Lower leg skin (tissue), 4 donors: ENCODE results near the gene HEY2. TPM values are rescaled to one million over a fixed set of nuclear protein-coding genes. Genes with fewer than 3 reads are reported as not detected.

Experiments
- DNase-seq, 2 donors: peaks; one replicate each; pipeline ENCODE4 v3.0.0-alpha.2; 2019; ENCODE audit warnings: low spot score in 2 of 2
- H3K4me3 ChIP-seq: fragments of 200-600 bp; sonication (generic); 2 replicates; pipeline ENCODE4 v1.5.1; 2017; ENCODE audit warnings: mild to moderate bottlenecking, low read depth; ENCODE audit not compliant: poor library complexity, severe bottlenecking
- CTCF ChIP-seq, 3 donors: fragments of 450-650 bp; IDR thresholded peaks; one replicate each; pipeline ENCODE4 v1.5.1; 2016; ENCODE audit warnings: antibody characterized with exemption in 3 of 3, mild to moderate bottlenecking in 3 of 3, moderate library complexity in 2 of 3
- POLR2A ChIP-seq, 2 donors: fragments of 450-650 bp; IDR thresholded peaks; one replicate each; pipeline ENCODE4 v1.6.1; 2016 to 2017; ENCODE audit warnings: antibody characterized with exemption in 2 of 2, mild to moderate bottlenecking in 1 of 2, moderate library complexity in 1 of 2
- WGBS, 2 donors: methylation state at CpG; one replicate each; pipeline ENCODE4 v1.1.5; 2018; 5-methylcytosine and 5-hydroxymethylcytosine counted together
- intact Hi-C: fragments of 100-400 bp; cut with DNase I; formaldehyde crosslinking; loops from one replicate; pipeline ENCODE4 v1.15.0; 2023; ENCODE audit warnings: low total_unique reads
- total RNA-seq, 4 donors: library from RNA; depleted of rRNA; stranded (reverse); fragments of >200 nt; gene quantifications; one replicate each; pipeline ENCODE4 v1.1.0, GENCODE V29; 2016

The HEY2 gene
- total RNA-seq, 4 donors from 2014 or later = 0.65 to 2.9 (median 1.5) TPM

- intact Hi-C loops = no loop called here
- 23 to 30% methylated on average over 4 of the region's 4 CpGs for WGBS, 2 donors
- no peak overlapping the region for H3K4me3 ChIP-seq
- no peak for TF ChIP-seq CTCF (IDR thresholded peaks at IDR 0.05)
- TF ChIP-seq POLR2A (IDR thresholded peaks at IDR 0.05) = no peak
- no peak for DNase-seq
Observed at GRCh38 chr6:125750692-125751333, 1.4 kb downstream of the HEY2 start.

- no peak for DNase-seq
- H3K4me3 ChIP-seq = no peak overlapping the region
- 63 to 69% methylated on average over 6 of the region's 6 CpGs for WGBS, 2 donors
- no peak for TF ChIP-seq POLR2A (IDR thresholded peaks at IDR 0.05)
- intact Hi-C loops = no loop called here
Observed at GRCh38 chr6:125751334-125751916, 2.0 kb downstream of the HEY2 start.

GRCh38 chr6:125752773-125753172 is 3.3 kb downstream of the HEY2 start:
- no peak for DNase-seq
- H3K4me3 ChIP-seq = no peak overlapping the region
- WGBS, 2 donors = 83 to 90% methylated on average over 2 of the region's 2 CpGs
- intact Hi-C loops = no loop called here
- TF ChIP-seq CTCF (IDR thresholded peaks at IDR 0.05) = no peak
- TF ChIP-seq POLR2A (IDR thresholded peaks at IDR 0.05) = no peak

GRCh38 chr6:125753218-125753936 is 3.9 kb downstream of the HEY2 start:
- intact Hi-C loops = no loop called here
- no peak for TF ChIP-seq POLR2A (IDR thresholded peaks at IDR 0.05)
- TF ChIP-seq CTCF (IDR thresholded peaks at IDR 0.05) = no peak
- DNase-seq = no peak
- 41 to 44% methylated on average over 5 of the region's 5 CpGs for WGBS, 2 donors
- no peak overlapping the region for H3K4me3 ChIP-seq

GRCh38 chr6:125753937-125754259 is 4.5 kb downstream of the HEY2 start:
- TF ChIP-seq POLR2A (IDR thresholded peaks at IDR 0.05) (no peak), CTCF (IDR thresholded peaks at IDR 0.05) (no peak)
- no peak overlapping the region for H3K4me3 ChIP-seq
- intact Hi-C loops = no loop called here
- no peak for DNase-seq

- no peak for TF ChIP-seq POLR2A (IDR thresholded peaks at IDR 0.05)
- TF ChIP-seq CTCF (IDR thresholded peaks at IDR 0.05) = no peak
- 63 to 65% methylated on average over 2 of the region's 2 CpGs for WGBS, 2 donors
Observed at GRCh38 chr6:125754566-125754965, 5.1 kb downstream of the HEY2 start.

More at GRCh38 chr6:125754566-125754965, 5.1 kb downstream of the HEY2 start:
- intact Hi-C loops = no loop called here
- DNase-seq = no peak
- H3K4me3 ChIP-seq = no peak overlapping the region
